Spleen (tissue), 11 donors: ENCODE measurements around the gene CHM. TPM values are rescaled to one million over a fixed set of nuclear protein-coding genes. Genes with fewer than 3 reads are reported as not detected.
"Not testable (repeated sequence)": the region's sequence is repeated elsewhere in the genome, so short reads cannot be mapped to it uniquely, and the experiment has no call there.

Experiments used
- DNase-seq: peaks from one replicate; pipeline ENCODE4 v3.0.0-alpha.2; 2020
- H3K27ac ChIP-seq, 8 donors: fragments of 200-600 bp; sonication (generic) in 7 of 8; 1 replicate in 4 of 8; 2 replicates in 4 of 8; pipeline versions ENCODE4 v1.5.0 to v1.8.0; 2016 to 2021; ENCODE audit warnings: inconsistent platforms in 4 of 8, mild to moderate bottlenecking in 4 of 8, moderate library complexity in 1 of 8
- H3K27me3 ChIP-seq, 7 donors: fragments of 200-600 bp; sonication (generic) in 6 of 7; replicated peaks in 1 of 7; 1 replicate in 4 of 7; 2 replicates in 3 of 7; pipeline versions ENCODE4 v1.5.0 to v1.8.0; 2016 to 2021; ENCODE audit warnings: inconsistent platforms in 3 of 7, mild to moderate bottlenecking in 1 of 7
- H3K36me3 ChIP-seq, 6 donors: fragments of 200-600 bp; sonication (generic) in 5 of 6; 1 replicate in 4 of 6; 2 replicates in 2 of 6; pipeline versions ENCODE4 v1.5.0 to v1.8.0; 2016 to 2021; ENCODE audit warnings: inconsistent platforms in 2 of 6
- H3K4me1 ChIP-seq, 6 donors: fragments of 200-600 bp; sonication (generic) in 5 of 6; 1 replicate in 3 of 6; 2 replicates in 3 of 6; pipeline versions ENCODE4 v1.5.0 to v1.8.0; 2016 to 2021; ENCODE audit warnings: inconsistent platforms in 3 of 6
- H3K4me3 ChIP-seq, 8 donors: fragments of 200-600 bp; sonication (generic) in 7 of 8; 1 replicate in 4 of 8; 2 replicates in 4 of 8; pipeline versions ENCODE4 v1.5.0 to v1.8.0; 2016 to 2021; ENCODE audit warnings: inconsistent platforms in 4 of 8, mild to moderate bottlenecking in 4 of 8, moderate library complexity in 2 of 8
- H3K9me3 ChIP-seq, 8 donors: fragments of 200-600 bp; sonication (generic) in 7 of 8; 1 replicate in 4 of 8; 2 replicates in 4 of 8; pipeline versions ENCODE4 v1.5.0 to v1.8.0; 2016 to 2021; ENCODE audit warnings: inconsistent platforms in 4 of 8
- POLR2A ChIP-seq, 3 donors: fragments of 450-650 bp; IDR thresholded peaks; one replicate each; pipeline ENCODE4 v1.5.1; 2017; ENCODE audit warnings: antibody characterized with exemption in 3 of 3, mild to moderate bottlenecking in 1 of 3
- POLR2AphosphoS5 ChIP-seq, 3 donors: sonication (generic); formaldehyde crosslinking; IDR thresholded peaks; one replicate each; pipeline ENCODE4 v1.5.1; 2017; ENCODE audit warnings: antibody characterized with exemption in 3 of 3
- WGBS, 5 donors: extraction: QIAGEN DNeasy Blood & Tissue Kit in 3 of 5; methylation state at CpG; one replicate each; pipeline versions ENCODE4 v1.1.5 to v1.1.7; 2013 to 2018; 5-methylcytosine and 5-hydroxymethylcytosine counted together
- intact Hi-C: fragments of 100-400 bp; cut with DNase I; formaldehyde crosslinking; loops from one replicate; pipeline ENCODE4 v1.15.0; 2023; ENCODE audit warnings: low total_unique reads
- polyA plus RNA-seq, 3 donors: library from polyadenylated mRNA; stranded (reverse); fragments of 200-250 nt; gene quantifications; one replicate each; pipeline ENCODE4 v1.2.1, GENCODE V29; 2013
- total RNA-seq, 7 donors: library from RNA; depleted of rRNA in 3 of 7; stranded (reverse); fragments of >200 nt in 3 of 7; fragmentation: NEBNext Ultra II Directional in 4 of 7; extraction: Animal tissue kit (Norgen Biotek cat#: 25700) in 4 of 7; gene quantifications; one replicate each; pipeline versions ENCODE4 v1.1.0 to v1.2.1, GENCODE V29; 2016 to 2021
- TF ChIP-seq, protein P1 (sequence below), 11 experiments: fragments of 200-600 bp in 7 of 11; fragments of 450-650 bp in 4 of 11; sonication (generic) in 4 of 11; IDR thresholded peaks in 8 of 11; conservative IDR thresholded peaks in 3 of 11; 1 replicate in 7 of 11; 2 replicates in 4 of 11; pipeline versions ENCODE4 v1.4.0 to v1.8.0; 2016 to 2021; ENCODE audit warnings: antibody characterized with exemption in 11 of 11, inconsistent platforms in 4 of 11, mild to moderate bottlenecking in 1 of 11
- donor health status: healthy with polysubstance abuse.
- donor health status: DM: no; HTN: no; CAD: no; lungs with moderate emphysema.
- donor health status: DM: no; HTN: no; CAD: no.
- donor health status: Bipolar disorder and iron deficiency.
- donor health status: healthy.
- donor health status: DM: no; HTN: no; CAD: no.
- donor health status: DM: yes; HTN: yes; CAD: no.

The CHM gene
- total and polyA plus RNA-seq, 10 donors, result 9.3 to 35.3 (median 23.3) TPM

DNA sequence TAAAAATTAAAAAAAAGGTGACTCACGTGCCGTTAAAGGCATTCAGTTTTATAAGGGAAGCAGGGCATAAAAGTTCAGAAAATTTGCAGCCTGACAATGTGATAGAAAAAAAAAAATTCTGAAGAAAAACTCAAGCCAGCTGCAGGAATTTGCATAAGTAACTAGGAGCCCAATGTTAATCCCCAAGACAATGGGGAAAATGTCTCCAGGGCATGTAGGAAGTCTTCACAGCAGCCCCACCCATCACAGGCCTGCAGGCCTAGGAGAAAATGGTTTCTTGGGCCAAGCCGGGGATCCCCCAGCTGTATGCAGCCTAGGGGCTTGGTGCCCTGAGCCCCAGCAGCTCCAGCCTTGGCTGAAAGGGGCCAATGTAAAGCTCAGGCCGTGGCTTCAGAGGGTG, 31.2 kb downstream of the CHM start:
- WGBS, 5 donors, result 83 to 100% (median 91%) methylated on average over 2 to 4 of the region's 4 CpGs
- H3K27me3 ChIP-seq, result no peaks in the 10 kb centered on the region
- H3K4me1 ChIP-seq, result no peaks in the 10 kb centered on the region
- H3K4me3 ChIP-seq, result no peak overlapping the region
- TF ChIP-seq, protein P1, sequence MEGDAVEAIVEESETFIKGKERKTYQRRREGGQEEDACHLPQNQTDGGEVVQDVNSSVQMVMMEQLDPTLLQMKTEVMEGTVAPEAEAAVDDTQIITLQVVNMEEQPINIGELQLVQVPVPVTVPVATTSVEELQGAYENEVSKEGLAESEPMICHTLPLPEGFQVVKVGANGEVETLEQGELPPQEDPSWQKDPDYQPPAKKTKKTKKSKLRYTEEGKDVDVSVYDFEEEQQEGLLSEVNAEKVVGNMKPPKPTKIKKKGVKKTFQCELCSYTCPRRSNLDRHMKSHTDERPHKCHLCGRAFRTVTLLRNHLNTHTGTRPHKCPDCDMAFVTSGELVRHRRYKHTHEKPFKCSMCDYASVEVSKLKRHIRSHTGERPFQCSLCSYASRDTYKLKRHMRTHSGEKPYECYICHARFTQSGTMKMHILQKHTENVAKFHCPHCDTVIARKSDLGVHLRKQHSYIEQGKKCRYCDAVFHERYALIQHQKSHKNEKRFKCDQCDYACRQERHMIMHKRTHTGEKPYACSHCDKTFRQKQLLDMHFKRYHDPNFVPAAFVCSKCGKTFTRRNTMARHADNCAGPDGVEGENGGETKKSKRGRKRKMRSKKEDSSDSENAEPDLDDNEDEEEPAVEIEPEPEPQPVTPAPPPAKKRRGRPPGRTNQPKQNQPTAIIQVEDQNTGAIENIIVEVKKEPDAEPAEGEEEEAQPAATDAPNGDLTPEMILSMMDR (IDR thresholded peaks at IDR 0.05 in 8 of 11, conservative IDR thresholded peaks at IDR 0.05 in 3 of 11), result no peak
- no peak for TF ChIP-seq POLR2AphosphoS5 (IDR thresholded peaks at IDR 0.05)
- TF ChIP-seq POLR2A (IDR thresholded peaks at IDR 0.05), result no peak
- intact Hi-C loops, result no loop called here
- no peak for DNase-seq
- no peaks in the 10 kb centered on the region for H3K9me3 ChIP-seq
- no peak overlapping the region for H3K27ac ChIP-seq
- H3K36me3 ChIP-seq, result peaks cover 0 to 5% (median 0%) of the 10 kb centered on the region in 6 donors

DNA sequence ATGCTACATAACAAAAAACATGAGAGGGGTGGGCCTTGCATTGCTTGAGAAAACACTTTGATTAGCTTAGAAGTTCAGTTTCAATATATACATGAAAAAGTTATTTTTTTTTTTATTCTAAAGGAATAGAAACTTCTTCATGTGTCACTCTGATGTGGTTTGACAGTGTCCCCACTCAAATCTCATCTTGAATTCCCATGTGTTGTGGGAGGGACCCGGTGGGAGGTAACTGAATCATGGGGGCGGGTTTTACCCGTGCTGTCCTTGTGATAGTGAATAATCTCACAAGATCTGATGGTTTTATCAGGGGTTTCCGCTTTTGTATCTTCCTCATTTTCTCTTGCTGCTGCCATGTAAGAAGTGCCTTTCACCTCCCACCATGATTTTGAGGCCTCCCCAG, 32.4 kb downstream of the CHM start:
- intact Hi-C loops, H3K36me3 ChIP-seq, H3K27me3 ChIP-seq, H3K4me1 ChIP-seq, H3K9me3 ChIP-seq, H3K4me3 ChIP-seq, DNase-seq, H3K27ac ChIP-seq: not testable (repeated sequence)
- whole genome bisulfite sequencing, 5 donors, result 71 to 92% (median 81%) methylated on average over 4 of the region's 4 CpGs

DNA sequence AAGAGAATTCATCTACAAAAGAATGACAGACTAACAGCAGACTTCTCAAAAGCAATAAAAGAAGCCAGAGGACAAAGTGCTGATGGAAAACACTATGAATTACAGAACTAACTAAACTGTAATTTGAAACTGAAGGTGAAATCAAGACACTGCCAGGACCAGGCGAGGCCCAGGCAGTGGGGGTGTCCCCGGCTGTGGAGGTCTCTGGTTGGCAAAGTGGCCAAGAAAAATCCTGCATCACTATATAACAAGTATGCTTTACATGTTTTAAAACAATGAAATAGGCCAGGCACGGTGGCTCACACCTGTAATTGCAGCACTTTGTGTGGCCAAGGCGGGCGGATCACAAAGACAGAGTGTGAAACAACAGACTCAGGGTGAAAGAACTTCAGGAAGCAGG, 32.9 kb downstream of the CHM start:
- H3K36me3 ChIP-seq, result peaks cover 0 to 5% (median 0%) of the 10 kb centered on the region in 6 donors
- 72 to 88% (median 82%) methylated on average over 5 of the region's 5 CpGs for WGBS, 5 donors
- intact Hi-C loops, result no loop called here
- TF ChIP-seq POLR2A (IDR thresholded peaks at IDR 0.05) (no peak), POLR2AphosphoS5 (IDR thresholded peaks at IDR 0.05) (no peak)
- TF ChIP-seq, protein P1 (IDR thresholded peaks at IDR 0.05 in 8 of 11, conservative IDR thresholded peaks at IDR 0.05 in 3 of 11), result no peak
- no peaks in the 10 kb centered on the region for H3K27me3 ChIP-seq
- H3K4me1 ChIP-seq, result no peaks in the 10 kb centered on the region
- H3K27ac ChIP-seq, result no peak overlapping the region
- H3K9me3 ChIP-seq, result no peaks in the 10 kb centered on the region
- no peak for DNase-seq
- no peak overlapping the region for H3K4me3 ChIP-seq

DNA sequence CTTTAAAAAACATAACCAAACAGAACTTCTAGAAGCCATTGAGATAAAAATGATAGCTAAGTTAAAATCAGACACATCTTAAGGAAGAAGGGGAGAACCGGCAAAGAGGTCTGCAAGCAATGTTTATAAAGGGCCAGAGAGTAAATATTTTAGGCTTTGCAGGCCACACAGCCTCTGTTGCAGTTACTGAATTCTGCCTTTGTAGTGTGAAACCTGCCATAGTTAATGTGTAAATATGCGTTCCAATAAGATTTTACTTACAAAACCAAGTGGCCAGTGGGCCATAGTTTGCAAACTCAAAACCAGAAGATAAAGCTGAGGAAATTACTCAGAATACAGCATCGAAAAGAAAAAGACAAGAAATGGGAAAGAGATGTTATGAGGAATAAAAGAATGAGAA, 33.6 kb downstream of the CHM start:
- WGBS, 5 donors, result 85 to 100% (median 94%) methylated on average over 3 of the region's 3 CpGs
- H3K9me3 ChIP-seq, result no peaks in the 10 kb centered on the region
- no peaks in the 10 kb centered on the region for H3K4me1 ChIP-seq
- no peak overlapping the region for H3K4me3 ChIP-seq
- no peaks in the 10 kb centered on the region for H3K27me3 ChIP-seq
- intact Hi-C loops, result no loop called here
- TF ChIP-seq POLR2A (IDR thresholded peaks at IDR 0.05) (no peak), POLR2AphosphoS5 (IDR thresholded peaks at IDR 0.05) (no peak)
- TF ChIP-seq, protein P1 (IDR thresholded peaks at IDR 0.05 in 8 of 11, conservative IDR thresholded peaks at IDR 0.05 in 3 of 11), result no peak
- peaks cover 0 to 5% (median 0%) of the 10 kb centered on the region in 6 donors for H3K36me3 ChIP-seq
- DNase-seq, result no peak
- no peak overlapping the region for H3K27ac ChIP-seq

DNA sequence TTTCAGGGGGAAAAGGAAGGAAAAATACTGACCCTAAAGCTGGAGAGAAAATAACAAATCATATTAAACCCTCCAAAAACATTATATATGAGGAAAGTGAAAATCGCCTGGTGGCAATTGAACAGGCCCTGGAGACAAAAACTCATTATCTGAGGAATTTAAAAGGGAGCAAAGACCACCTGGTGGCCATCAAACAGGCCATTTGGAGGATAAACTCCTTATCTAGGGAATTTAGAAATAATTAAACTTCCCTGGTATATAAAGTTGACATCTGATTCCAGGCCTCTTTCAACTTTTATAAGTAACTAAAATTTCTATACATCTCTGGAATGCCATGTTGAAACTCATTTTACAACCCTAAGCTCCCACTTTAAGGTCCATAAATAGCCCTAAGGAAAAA, 35.2 kb downstream of the CHM start:
- Histone ChIP-seq H3K36me3 (peaks cover 0 to 3% (median 0%) of the 10 kb centered on the region in 6 donors), H3K27ac (no peak overlapping the region), H3K27me3 (no peaks in the 10 kb centered on the region), H3K4me1 (no peaks in the 10 kb centered on the region), H3K9me3 (no peaks in the 10 kb centered on the region), H3K4me3 (no peak overlapping the region)
- WGBS, 5 donors, result 83 to 100% (median 89%) methylated on average over 1 of the region's 1 CpG
- intact Hi-C loops, result no loop called here
- TF ChIP-seq, protein P1 (IDR thresholded peaks at IDR 0.05 in 8 of 11, conservative IDR thresholded peaks at IDR 0.05 in 3 of 11), result no peak
- TF ChIP-seq POLR2A (IDR thresholded peaks at IDR 0.05) (no peak), POLR2AphosphoS5 (IDR thresholded peaks at IDR 0.05) (no peak)
- DNase-seq, result no peak

DNA sequence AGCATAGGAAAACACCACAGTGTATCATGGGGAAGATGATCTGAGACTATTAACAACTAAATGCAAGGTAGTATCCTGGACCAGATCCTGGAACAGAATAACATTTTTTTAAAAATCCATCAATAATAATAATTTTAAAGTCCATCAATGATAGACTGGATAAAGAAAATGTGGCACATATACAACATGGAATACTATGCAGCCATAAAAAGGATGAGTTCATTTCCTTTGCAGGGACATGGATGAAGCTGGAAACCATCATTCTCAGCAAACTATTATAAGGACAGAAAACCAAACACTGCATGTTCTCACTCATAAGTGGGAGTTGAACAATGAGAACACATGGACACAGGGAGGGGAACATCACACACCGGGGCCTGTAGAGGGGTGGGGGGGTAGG, 37.6 kb downstream of the CHM start:
- intact Hi-C loops, H3K36me3 ChIP-seq, H3K27ac ChIP-seq, H3K4me3 ChIP-seq, H3K4me1 ChIP-seq, DNase-seq, H3K9me3 ChIP-seq, H3K27me3 ChIP-seq: not testable (repeated sequence)
- WGBS, 5 donors, result 64 to 100% (median 91%) methylated on average over 1 of the region's 1 CpG; no CpG with 5 or more reads in 2 of the 5 donors

DNA sequence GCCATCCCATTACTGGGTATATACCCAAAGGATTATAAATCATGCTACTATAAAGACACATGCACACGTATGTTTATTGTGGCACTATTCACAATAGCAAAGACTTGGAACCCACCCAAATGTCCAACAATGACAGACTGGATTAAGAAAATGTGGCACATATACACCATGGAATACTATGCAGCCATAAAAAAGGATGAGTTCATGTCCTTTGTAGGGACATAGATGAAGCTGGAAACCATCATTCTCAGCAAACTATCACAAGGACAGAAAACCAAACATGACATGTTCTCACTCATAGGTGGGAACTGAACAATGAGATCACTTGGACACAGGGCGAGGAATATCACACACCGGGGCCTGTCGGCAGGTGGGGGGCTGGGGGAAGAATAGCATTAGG, 39.5 kb downstream of the CHM start:
- DNase-seq, intact Hi-C loops, H3K9me3 ChIP-seq, H3K4me3 ChIP-seq, H3K36me3 ChIP-seq, H3K27ac ChIP-seq, H3K4me1 ChIP-seq, H3K27me3 ChIP-seq: not testable (repeated sequence)
- 87 to 100% (median 94%) methylated on average over 3 to 4 of the region's 4 CpGs for WGBS, 5 donors
